ENCODE measurements around the gene FRMD5. TPM values are rescaled to one million over a fixed set of nuclear protein-coding genes. Genes with fewer than 3 reads are reported as not detected.

FRMD5 gene
- total RNA-seq, 1 donor from 2014 or later: 7.8 TPM

DNA sequence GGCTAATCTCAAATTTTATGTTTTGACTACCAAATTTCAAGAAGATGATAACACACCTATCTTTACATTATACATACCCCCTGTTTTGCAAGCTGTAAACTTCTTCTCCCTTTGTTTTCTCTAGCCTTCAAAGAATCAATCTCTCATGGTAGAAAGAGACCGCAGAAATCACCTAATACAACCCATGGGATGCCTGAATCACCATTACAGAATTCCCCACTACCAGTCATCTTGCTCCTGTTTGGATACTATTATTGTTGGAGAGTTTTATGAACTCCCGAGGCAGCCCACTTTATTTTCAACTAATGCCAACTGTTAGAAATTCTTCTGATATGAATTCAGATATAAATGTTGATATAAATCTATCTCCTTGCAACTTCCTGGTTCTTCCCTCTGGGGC lies 110.9 kb downstream of the FRMD5 start:
- Mint-ChIP-seq H3K4me1 (ENCODE audit: low read depth) (peaks cover 12% of the 10 kb centered on the region), H3K4me3 (ENCODE audit: low read depth) (no peak overlapping the region), H3K27ac (no peak overlapping the region), H3K27me3 (no peaks in the 10 kb centered on the region), H3K9me3 (ENCODE audit: low read depth) (no peaks in the 10 kb centered on the region), H3K36me3 (ENCODE audit: insufficient read depth) (no peaks in the 10 kb centered on the region)
- no peak for DNase-seq (ENCODE audit: low spot score, unreplicated experiment)
- TF ChIP-seq, protein P1, sequence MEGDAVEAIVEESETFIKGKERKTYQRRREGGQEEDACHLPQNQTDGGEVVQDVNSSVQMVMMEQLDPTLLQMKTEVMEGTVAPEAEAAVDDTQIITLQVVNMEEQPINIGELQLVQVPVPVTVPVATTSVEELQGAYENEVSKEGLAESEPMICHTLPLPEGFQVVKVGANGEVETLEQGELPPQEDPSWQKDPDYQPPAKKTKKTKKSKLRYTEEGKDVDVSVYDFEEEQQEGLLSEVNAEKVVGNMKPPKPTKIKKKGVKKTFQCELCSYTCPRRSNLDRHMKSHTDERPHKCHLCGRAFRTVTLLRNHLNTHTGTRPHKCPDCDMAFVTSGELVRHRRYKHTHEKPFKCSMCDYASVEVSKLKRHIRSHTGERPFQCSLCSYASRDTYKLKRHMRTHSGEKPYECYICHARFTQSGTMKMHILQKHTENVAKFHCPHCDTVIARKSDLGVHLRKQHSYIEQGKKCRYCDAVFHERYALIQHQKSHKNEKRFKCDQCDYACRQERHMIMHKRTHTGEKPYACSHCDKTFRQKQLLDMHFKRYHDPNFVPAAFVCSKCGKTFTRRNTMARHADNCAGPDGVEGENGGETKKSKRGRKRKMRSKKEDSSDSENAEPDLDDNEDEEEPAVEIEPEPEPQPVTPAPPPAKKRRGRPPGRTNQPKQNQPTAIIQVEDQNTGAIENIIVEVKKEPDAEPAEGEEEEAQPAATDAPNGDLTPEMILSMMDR (IDR thresholded peaks at IDR 0.05; ENCODE audit: unreplicated experiment): no peak

DNA sequence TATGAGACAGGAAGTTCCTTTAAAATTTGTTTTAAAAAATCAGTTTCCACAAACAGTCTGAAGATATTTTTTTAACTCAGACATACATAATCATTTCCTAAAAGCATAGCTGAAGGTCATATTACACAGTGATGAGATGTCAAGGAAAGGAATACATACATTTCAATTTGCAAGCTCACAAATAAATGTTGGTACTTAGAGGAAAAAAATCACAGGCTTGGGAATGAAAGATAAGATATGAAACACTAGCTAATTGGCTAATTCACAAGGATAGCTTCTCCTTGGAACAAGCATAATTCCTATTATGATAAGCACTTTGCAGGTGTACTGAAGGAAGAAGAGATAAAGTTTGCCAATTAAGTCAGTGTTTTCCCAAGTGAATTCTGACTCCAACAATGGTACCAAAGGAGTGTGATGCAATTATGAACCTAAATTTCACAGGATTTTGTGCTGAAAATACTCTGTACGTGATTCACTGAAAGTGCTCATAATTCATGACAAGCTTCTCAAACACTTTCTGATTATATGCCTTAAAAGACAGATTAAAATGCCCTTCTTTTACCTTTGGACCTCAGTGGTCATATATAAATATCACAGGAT lies 112.4 kb downstream of the FRMD5 start:
- TF ChIP-seq, protein P1 (IDR thresholded peaks at IDR 0.05; ENCODE audit: unreplicated experiment): no peak
- Mint-ChIP-seq H3K36me3 (ENCODE audit: insufficient read depth) (no peaks in the 10 kb centered on the region), H3K9me3 (ENCODE audit: low read depth) (peaks cover 9% of the 10 kb centered on the region), H3K27me3 (no peaks in the 10 kb centered on the region), H3K27ac (no peak overlapping the region), H3K4me3 (ENCODE audit: low read depth) (no peak overlapping the region), H3K4me1 (ENCODE audit: low read depth) (peaks cover 12% of the 10 kb centered on the region)
- no peak for DNase-seq (ENCODE audit: low spot score, unreplicated experiment)

DNA sequence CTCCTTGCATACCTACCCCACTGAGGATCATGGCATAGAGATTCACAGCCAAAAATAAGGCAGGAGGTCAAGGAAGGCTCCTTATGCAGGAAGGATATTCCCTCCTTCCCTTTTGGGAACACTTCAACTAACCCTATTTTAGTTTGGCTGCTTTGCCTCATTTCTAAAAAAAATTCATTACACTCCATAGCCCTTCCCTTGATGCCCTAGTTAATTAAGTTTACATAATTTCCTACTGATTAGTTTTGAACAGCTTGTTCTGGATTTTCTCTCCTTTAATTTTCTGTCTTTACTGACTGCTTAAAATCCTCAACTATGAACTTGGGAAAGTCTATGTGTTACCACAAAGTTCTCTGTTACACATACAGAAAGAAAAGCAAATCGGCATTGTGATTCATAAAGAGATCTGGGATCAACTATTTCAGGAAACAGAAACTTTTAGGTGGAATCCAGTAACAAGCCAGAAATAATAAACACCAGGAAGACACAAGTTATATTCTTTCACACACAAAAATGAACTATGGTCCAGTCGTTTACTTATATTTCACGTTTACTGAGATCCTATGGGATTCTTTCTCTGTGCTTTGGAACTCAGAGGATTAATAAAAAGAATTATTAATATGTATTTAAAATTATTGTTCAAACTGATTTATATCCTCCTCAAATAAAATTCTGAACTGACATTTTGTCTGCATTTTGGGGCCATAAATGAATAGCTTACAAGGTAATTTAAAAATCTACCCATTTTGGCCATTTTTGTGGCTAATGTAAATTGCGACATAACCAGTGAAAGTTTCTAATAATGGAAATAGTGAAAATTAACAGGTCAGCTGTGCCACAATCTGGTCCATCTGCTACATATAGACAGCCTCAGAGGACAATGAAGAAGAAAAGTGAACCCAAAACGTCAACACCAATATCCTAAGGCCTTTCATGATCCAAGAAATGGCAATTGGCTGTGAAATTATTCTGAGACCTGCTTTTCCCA lies 113.8 kb downstream of the FRMD5 start:
- DNase-seq (ENCODE audit: low spot score, unreplicated experiment): no peak
- Mint-ChIP-seq H3K4me3 (ENCODE audit: low read depth) (no peak overlapping the region), H3K9me3 (ENCODE audit: low read depth) (peaks cover 9% of the 10 kb centered on the region), H3K27me3 (no peaks in the 10 kb centered on the region), H3K36me3 (ENCODE audit: insufficient read depth) (no peaks in the 10 kb centered on the region), H3K27ac (no peak overlapping the region), H3K4me1 (ENCODE audit: low read depth) (peaks cover 9% of the 10 kb centered on the region)
- TF ChIP-seq, protein P1 (IDR thresholded peaks at IDR 0.05; ENCODE audit: unreplicated experiment): no peak

DNA sequence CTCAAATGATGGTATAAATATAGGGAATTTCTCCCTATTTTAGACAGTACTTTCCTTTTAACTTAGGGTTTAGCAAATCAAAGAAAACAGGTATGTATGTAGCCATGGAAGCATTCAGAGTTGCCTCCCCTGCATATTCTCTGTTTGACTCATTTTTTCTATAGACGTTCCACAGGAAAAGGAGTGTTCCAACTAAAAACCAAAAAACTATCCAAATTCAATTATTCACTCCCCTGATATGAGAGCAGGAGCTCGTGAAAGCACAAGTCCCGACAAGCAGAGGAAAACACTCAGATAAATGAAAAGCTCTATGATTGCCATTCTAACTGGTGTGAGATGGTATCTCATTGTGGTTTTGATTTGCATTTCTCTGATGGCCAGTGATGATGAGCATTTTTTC lies 119.5 kb downstream of the FRMD5 start:
- H3K27me3 Mint-ChIP-seq: no peaks in the 10 kb centered on the region
- H3K9me3 Mint-ChIP-seq (ENCODE audit: low read depth): peaks cover 9% of the 10 kb centered on the region
- no peaks in the 10 kb centered on the region for H3K36me3 Mint-ChIP-seq (ENCODE audit: insufficient read depth)
- TF ChIP-seq, protein P1 (IDR thresholded peaks at IDR 0.05; ENCODE audit: unreplicated experiment): no peak
- H3K27ac Mint-ChIP-seq: no peak overlapping the region
- no peaks in the 10 kb centered on the region for H3K4me1 Mint-ChIP-seq (ENCODE audit: low read depth)
- no peak for DNase-seq (ENCODE audit: low spot score, unreplicated experiment)
- H3K4me3 Mint-ChIP-seq (ENCODE audit: low read depth): no peak overlapping the region

DNA sequence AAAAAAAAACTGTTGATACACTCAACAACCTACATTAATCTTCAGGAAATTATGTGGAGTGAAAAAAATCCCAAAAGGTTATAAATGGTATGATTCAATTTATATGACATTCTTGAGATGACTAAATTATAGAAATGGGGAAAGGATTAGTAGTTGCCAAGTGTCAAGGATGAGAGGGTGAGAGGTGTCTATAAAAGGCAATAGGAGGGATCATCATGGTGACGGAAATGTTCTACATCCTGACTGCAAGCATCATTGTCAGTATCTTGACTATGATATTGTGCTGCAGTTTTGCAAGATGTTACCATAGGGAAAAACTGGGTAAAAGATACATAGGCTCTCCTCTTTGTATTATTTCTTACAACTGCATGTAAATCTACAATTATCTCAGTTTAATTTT lies 125.6 kb downstream of the FRMD5 start:
- H3K4me1 Mint-ChIP-seq (ENCODE audit: low read depth): no peaks in the 10 kb centered on the region
- DNase-seq (ENCODE audit: low spot score, unreplicated experiment): no peak
- no peaks in the 10 kb centered on the region for H3K9me3 Mint-ChIP-seq (ENCODE audit: low read depth)
- no peak overlapping the region for H3K4me3 Mint-ChIP-seq (ENCODE audit: low read depth)
- TF ChIP-seq, protein P1 (IDR thresholded peaks at IDR 0.05; ENCODE audit: unreplicated experiment): no peak
- H3K36me3 Mint-ChIP-seq (ENCODE audit: insufficient read depth): no peaks in the 10 kb centered on the region
- H3K27ac Mint-ChIP-seq: no peak overlapping the region
- no peaks in the 10 kb centered on the region for H3K27me3 Mint-ChIP-seq
